ENCODE results near the gene MAP2K3.
"Not testable (repeated sequence)": the region's sequence is repeated elsewhere in the genome, so short reads cannot be mapped to it uniquely, and the experiment has no call there.

The MAP2K3 gene

GRCh38 chr17:21310766-21311602 lies 26.5 kb downstream of the MAP2K3 start:
- not testable (repeated sequence) for DNase-seq (ENCODE audit: low read depth)

DNA sequence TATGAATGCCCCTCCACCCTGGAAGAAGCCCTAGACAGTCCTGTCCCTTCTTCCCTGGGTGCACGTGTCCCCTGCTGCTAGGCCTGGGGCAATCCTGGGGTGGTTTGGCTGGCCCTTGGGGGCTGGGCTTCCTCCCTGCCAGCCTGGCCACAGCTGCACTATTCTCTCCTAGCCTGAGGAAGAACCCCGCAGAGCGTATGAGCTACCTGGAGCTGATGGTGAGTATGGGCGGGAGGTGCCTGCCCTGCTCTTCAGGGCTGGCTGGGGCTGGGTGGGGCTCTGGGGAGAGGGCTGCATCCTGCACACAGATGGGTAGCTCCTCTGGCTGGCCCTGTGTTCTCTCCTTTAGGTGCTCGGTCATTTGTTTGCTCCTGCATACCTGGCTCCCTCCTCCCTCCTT lies 28.8 kb downstream of the MAP2K3 start:
- DNase-seq (ENCODE audit: low read depth) = no peak

- not testable (repeated sequence) for DNase-seq (ENCODE audit: low read depth)
Observed at GRCh38 chr17:21313761-21314160, 29.2 kb downstream of the MAP2K3 start.

DNA sequence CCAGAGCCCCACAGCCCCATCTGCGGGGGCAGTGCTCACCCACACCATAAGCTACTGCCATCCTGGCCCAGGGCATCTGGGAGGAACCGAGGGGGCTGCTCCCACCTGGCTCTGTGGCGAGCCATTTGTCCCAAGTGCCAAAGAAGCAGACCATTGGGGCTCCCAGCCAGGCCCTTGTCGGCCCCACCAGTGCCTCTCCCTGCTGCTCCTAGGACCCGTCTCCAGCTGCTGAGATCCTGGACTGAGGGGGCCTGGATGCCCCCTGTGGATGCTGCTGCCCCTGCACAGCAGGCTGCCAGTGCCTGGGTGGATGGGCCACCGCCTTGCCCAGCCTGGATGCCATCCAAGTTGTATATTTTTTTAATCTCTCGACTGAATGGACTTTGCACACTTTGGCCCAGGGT lies 29.8 kb downstream of the MAP2K3 start:
- DNase-seq (ENCODE audit: low read depth) = not testable (repeated sequence)

DNA sequence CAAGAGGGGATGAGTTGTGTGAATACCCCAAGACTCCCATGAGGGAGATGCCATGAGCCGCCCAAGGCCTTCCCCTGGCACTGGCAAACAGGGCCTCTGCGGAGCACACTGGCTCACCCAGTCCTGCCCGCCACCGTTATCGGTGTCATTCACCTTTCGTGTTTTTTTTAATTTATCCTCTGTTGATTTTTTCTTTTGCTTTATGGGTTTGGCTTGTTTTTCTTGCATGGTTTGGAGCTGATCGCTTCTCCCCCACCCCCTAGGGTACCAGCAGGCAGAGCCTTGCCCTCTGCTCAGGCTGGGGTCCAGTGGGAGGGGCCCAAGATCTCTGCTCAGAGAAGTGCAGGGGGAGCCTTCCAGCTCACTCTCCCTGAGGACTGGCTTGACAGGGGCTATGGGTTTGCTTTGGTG lies 30.2 kb downstream of the MAP2K3 start:
- not testable (repeated sequence) for DNase-seq (ENCODE audit: low read depth)

GRCh38 chr17:21315246-21316000 lies 30.9 kb downstream of the MAP2K3 start:
- not testable (repeated sequence) for DNase-seq (ENCODE audit: low read depth)

DNA sequence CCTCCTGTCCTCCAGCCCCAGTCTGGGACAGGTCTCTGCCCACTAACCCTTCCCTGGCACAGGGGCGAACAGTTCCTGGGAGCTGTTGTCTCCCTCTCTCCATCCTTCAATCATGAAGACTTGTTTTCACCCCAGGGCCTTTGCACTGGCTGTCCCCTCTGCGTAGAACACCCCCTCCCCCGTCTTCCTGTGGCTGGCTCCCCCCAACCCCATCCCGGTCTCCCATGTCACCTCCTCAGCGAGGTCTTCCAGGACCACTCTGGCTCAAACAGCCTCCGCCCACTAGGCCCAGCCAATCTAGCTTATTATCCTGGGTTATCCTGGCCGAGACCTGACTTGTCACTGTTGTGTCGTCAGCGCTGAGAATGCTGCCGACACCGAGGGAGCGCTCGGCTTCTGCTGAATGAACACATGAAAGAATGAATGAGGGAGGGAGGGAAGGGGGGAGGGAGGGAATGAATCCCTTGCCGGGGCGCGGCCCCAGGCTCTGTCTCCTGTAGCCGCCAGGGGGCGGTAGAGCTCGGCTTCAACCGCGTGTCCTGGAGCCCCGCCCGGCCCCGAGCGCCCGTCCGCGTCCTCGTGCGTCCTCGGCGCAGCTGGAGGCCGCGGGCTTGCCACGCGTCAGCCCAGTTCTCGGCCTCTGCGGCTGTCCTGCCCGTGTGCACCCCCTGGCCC lies 31.8 kb downstream of the MAP2K3 start:
- not testable (repeated sequence) for DNase-seq (ENCODE audit: low read depth)

- DNase-seq (ENCODE audit: low read depth) = not testable (repeated sequence)
Observed at GRCh38 chr17:21316887-21317500, 32.5 kb downstream of the MAP2K3 start.

DNA sequence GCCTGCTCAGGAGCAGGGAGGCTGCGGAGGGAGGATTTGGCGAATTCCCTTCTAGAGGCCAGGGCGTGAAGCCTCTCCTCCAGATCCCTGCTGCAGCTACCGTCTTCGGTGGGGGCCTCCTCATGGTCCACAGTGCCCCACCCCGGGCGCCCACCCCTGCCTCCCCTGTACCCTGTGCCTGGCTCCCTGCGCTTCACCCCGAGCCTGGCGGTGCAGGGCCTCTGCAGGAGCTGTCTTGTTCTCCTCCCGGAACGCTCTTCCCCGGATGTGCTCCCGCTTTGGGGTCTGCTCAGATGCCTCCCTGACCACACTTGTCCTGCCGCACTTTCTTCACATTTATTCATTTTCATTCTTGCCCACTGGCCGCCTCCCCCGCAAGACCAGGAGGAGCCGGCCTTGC lies 33.3 kb downstream of the MAP2K3 start:
- DNase-seq (ENCODE audit: low read depth) = not testable (repeated sequence)

- DNase-seq (ENCODE audit: low read depth) = no peak
Observed at GRCh38 chr17:21318439-21318838, 33.9 kb downstream of the MAP2K3 start.

- DNase-seq (ENCODE audit: low read depth) = not testable (repeated sequence)
Observed at GRCh38 chr17:21318856-21319255, 34.3 kb downstream of the MAP2K3 start.

- DNase-seq (ENCODE audit: low read depth) = not testable (repeated sequence)
Observed at GRCh38 chr17:21319256-21319655, 34.7 kb downstream of the MAP2K3 start.

- not testable (repeated sequence) for DNase-seq (ENCODE audit: low read depth)
Observed at GRCh38 chr17:21319686-21320375, 35.3 kb downstream of the MAP2K3 start.

GRCh38 chr17:21320430-21320829 lies 35.9 kb downstream of the MAP2K3 start:
- not testable (repeated sequence) for DNase-seq (ENCODE audit: low read depth)

DNA sequence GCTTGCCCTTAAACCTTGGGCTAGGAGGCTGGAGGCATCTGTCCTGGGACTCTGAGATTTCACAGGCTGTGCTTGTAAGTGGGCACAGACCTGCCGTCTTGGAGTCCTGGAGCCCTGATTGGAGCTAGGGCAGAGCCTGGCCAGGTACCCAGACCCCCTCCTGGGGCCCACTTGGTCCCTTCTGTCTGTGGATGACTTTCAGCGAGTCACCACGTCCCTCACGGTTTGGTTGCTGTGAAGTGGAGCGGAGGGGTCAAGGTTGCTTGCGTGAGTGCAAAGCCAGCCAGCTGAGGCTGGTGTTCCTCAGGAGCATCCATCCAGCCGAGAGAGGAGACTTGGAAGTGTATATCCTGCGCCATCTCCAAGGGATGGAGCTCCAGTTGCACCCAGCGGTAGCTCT lies 36.5 kb downstream of the MAP2K3 start:
- not testable (repeated sequence) for DNase-seq (ENCODE audit: low read depth)

DNA sequence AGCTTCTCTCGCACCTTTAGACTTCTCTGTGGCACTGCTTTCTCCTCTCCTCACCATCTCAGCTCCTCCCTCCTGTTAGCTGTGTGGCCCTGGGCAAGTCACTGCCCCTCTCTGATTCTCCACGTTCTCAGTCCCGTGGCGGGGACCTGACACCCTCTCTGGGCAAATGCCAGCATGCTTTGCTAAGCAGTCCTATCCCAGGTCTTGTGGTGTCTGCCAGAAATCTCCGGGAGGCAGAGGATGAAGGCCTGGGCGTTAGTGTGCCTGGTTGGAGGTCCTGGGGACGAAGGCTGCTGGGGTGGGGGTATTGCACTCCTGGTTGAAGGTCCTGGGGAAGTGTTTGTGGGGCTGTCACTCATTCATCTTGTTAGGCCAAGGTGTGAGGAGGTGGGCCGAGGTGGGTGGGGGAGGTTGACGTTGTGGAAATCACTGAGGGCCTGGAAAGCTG lies 37.3 kb downstream of the MAP2K3 start:
- DNase-seq (ENCODE audit: low read depth) = not testable (repeated sequence)

- not testable (repeated sequence) for DNase-seq (ENCODE audit: low read depth)
Observed at GRCh38 chr17:21323257-21324111, 39.0 kb downstream of the MAP2K3 start.

- DNase-seq (ENCODE audit: low read depth) = not testable (repeated sequence)
Observed at GRCh38 chr17:21324741-21325140, 40.2 kb downstream of the MAP2K3 start.

DNA sequence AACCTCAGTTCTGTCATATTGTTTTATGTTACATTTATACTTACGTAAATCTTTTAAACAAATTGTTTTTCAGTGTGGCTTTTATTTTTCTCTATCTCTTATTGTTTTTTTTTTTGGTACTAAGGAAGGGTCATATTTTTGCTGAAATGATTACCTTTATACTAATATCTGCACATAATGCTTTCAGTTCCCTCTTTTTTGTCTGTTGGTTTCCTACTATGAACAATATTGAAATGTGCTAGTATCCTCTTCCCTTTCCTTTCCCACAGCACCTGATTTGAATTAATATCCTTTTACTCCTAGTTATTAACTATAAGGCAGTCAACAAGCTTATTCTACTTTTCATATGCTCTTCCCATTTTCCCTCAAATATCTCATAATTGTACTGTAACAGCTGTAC lies 43.4 kb downstream of the MAP2K3 start:
- not testable (repeated sequence) for DNase-seq (ENCODE audit: low read depth)

- not testable (repeated sequence) for DNase-seq (ENCODE audit: low read depth)
Observed at GRCh38 chr17:21328778-21329177, 44.3 kb downstream of the MAP2K3 start.

All from stimulated activated CD8-positive, alpha-beta memory T cell treated with anti-CD3 and anti-CD28 coated beads, Interleukin-4, amount 100 ng/mL, for 24 hours (primary cell).